Esophagus muscularis mucosa (tissue), 4 donors: Measurements from ENCODE around the gene CLDN6. TPM values are rescaled to one million over a fixed set of nuclear protein-coding genes. Genes with fewer than 3 reads are reported as not detected.

Experiments used
- DNase-seq: peaks from one replicate; pipeline ENCODE4 v3.0.0-alpha.2; 2017; ENCODE audit errors: extremely low spot score
- H3K27ac ChIP-seq, 4 donors: fragments of 200-600 bp; sonication (generic); replicated peaks in 1 of 4; 1 replicate in 3 of 4; 2 replicates in 1 of 4; pipeline ENCODE4 v1.5.1; 2016 to 2019; ENCODE audit warnings: mild to moderate bottlenecking in 1 of 4
- H3K27me3 ChIP-seq, 4 donors: fragments of 200-600 bp; sonication (generic); one replicate each; pipeline versions ENCODE4 v1.5.1 to v1.6.0; 2016 to 2019
- H3K36me3 ChIP-seq, 4 donors: fragments of 200-600 bp; sonication (generic); one replicate each; pipeline ENCODE4 v1.5.1; 2016 to 2019
- H3K4me1 ChIP-seq, 4 donors: fragments of 200-600 bp; sonication (generic); one replicate each; pipeline ENCODE4 v1.5.1; 2016 to 2019
- H3K4me3 ChIP-seq, 4 donors: fragments of 200-600 bp; sonication (generic); 1 replicate in 2 of 4; 2 replicates in 2 of 4; pipeline ENCODE4 v1.5.1; 2016 to 2019; ENCODE audit warnings: mild to moderate bottlenecking in 4 of 4, moderate library complexity in 1 of 4
- H3K9me3 ChIP-seq, 4 donors: fragments of 200-600 bp; sonication (generic); 1 replicate in 3 of 4; 2 replicates in 1 of 4; pipeline ENCODE4 v1.5.1; 2016 to 2019
- EP300 ChIP-seq: sonication (generic); formaldehyde crosslinking; IDR thresholded peaks from one replicate; pipeline ENCODE4 v1.6.1; 2017; ENCODE audit warnings: antibody characterized with exemption
- POLR2A ChIP-seq: fragments of 450-650 bp; IDR thresholded peaks from one replicate; pipeline ENCODE4 v1.6.1; 2017; ENCODE audit warnings: antibody characterized with exemption, moderate library complexity, mild to moderate bottlenecking, low read depth
- POLR2AphosphoS5 ChIP-seq, 2 donors: sonication (generic); formaldehyde crosslinking; IDR thresholded peaks; one replicate each; pipeline ENCODE4 v1.6.1; 2017; ENCODE audit warnings: antibody characterized with exemption in 2 of 2
- WGBS: methylation state at CpG from one replicate; pipeline ENCODE4 v1.1.5; 2018; 5-methylcytosine and 5-hydroxymethylcytosine counted together
- intact Hi-C: fragments of 100-400 bp; cut with DNase I; formaldehyde crosslinking; loops from one replicate; pipeline ENCODE4 v1.15.1; 2023
- total RNA-seq, 4 donors: library from RNA; depleted of rRNA; stranded (reverse); fragments of >200 nt; gene quantifications; one replicate each; pipeline versions ENCODE4 v1.1.0 to v1.2.1, GENCODE V29; 2016
- TF ChIP-seq, protein P1 (sequence below), 3 experiments: fragments of 200-600 bp in 2 of 3; fragments of 450-650 bp in 1 of 3; sonication (generic) in 2 of 3; IDR thresholded peaks; one replicate each; pipeline ENCODE4 v1.5.1; 2017 to 2019; ENCODE audit warnings: antibody characterized with exemption in 3 of 3, mild to moderate bottlenecking in 2 of 3, moderate library complexity in 1 of 3

Gene CLDN6
- total RNA-seq, 4 donors from 2014 or later, result not detected

DNA sequence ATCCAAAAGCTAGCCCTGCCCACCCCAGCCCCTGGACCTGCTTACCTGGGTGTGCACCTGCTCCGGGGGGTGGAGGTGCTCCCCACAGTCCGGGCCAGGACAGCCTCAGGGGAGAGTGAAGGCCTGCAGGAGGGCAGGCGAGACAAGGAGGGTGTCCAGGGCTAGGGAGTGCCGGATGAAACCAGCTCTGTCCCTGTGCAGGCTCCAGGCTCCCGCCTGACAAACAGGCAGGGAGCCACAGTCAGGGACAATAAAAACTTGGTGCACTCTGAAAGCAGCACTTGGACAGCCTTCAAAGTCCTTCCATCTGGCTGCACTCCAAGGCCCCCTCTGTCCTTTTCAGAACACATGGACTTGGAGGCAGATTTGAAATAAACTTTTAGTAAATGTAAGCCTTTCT, 44.9 kb downstream of the CLDN6 start:
- H3K9me3 ChIP-seq, result no peaks in the 10 kb centered on the region
- H3K4me1 ChIP-seq, result peaks cover 18 to 24% (median 24%) of the 10 kb centered on the region in 4 donors
- no peak for TF ChIP-seq POLR2A
- 81% methylated on average over 3 of the region's 5 CpGs for WGBS
- H3K27me3 ChIP-seq, result peaks cover 0 to 41% (median 2%) of the 10 kb centered on the region in 4 donors
- no peak overlapping the region for H3K4me3 ChIP-seq
- H3K36me3 ChIP-seq, result no peaks in the 10 kb centered on the region
- H3K27ac ChIP-seq, result no peak overlapping the region
- DNase-seq, result no peak
- intact Hi-C loops, result no loop called here

DNA sequence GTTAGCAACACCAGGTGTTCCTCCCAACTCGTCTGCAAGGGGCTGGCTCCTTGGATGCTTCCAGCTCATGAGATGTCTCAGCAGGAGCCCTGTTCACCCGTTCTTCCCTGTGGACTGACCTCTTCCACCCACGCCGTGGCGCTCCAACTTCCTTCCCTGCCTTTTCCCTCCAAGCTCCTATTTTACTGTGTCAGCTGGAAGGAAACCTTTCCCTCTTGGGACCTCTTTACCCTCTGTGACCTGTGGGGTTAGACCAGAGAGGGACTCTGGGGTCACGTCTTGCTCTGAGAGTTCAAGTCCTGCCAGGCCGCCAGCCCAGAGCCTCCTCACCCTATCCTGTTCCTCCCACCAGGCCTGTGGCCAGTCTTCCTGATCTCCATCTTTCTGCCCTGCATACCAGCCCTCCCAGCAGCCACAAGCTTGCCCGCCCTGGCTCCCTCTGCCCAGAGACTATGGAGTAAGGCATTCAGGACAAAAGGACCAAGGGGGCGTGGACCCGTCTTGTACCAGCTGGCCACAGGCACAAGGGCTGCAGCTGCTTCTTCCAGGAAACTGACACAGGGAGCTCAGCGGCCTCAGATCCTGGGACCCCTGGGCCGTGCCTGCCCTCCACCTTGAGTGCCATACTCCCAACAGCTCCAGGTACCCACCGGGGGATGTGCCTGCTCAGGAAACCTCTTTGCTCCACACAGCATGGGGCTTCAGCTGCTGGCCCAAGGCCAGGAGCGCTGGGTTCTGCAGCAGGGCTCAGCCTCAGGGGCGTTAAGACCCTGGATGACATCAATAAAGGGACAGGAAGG, 45.8 kb downstream of the CLDN6 start:
- Histone ChIP-seq H3K36me3 (no peaks in the 10 kb centered on the region), H3K9me3 (no peaks in the 10 kb centered on the region), H3K27me3 (peaks cover 7 to 41% (median 11%) of the 10 kb centered on the region in 4 donors), H3K4me1 (peaks cover 23 to 33% (median 33%) of the 10 kb centered on the region in 4 donors), H3K4me3 (no peak overlapping the region), H3K27ac (no peak overlapping the region)
- TF ChIP-seq, protein P1, sequence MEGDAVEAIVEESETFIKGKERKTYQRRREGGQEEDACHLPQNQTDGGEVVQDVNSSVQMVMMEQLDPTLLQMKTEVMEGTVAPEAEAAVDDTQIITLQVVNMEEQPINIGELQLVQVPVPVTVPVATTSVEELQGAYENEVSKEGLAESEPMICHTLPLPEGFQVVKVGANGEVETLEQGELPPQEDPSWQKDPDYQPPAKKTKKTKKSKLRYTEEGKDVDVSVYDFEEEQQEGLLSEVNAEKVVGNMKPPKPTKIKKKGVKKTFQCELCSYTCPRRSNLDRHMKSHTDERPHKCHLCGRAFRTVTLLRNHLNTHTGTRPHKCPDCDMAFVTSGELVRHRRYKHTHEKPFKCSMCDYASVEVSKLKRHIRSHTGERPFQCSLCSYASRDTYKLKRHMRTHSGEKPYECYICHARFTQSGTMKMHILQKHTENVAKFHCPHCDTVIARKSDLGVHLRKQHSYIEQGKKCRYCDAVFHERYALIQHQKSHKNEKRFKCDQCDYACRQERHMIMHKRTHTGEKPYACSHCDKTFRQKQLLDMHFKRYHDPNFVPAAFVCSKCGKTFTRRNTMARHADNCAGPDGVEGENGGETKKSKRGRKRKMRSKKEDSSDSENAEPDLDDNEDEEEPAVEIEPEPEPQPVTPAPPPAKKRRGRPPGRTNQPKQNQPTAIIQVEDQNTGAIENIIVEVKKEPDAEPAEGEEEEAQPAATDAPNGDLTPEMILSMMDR (IDR thresholded peaks at IDR 0.05), result no peak
- TF ChIP-seq EP300, result no peak
- no peak for TF ChIP-seq POLR2A
- no peak for TF ChIP-seq POLR2AphosphoS5 (IDR thresholded peaks at IDR 0.05)
- intact Hi-C loops, result no loop called here
- WGBS, result 77% methylated on average over 11 of the region's 15 CpGs
- DNase-seq, result no peak

- Histone ChIP-seq H3K4me3 (no peak overlapping the region), H3K27me3 (peaks cover 10 to 41% (median 19%) of the 10 kb centered on the region in 4 donors), H3K9me3 (no peaks in the 10 kb centered on the region), H3K36me3 (no peaks in the 10 kb centered on the region), H3K4me1 (peaks cover 29 to 42% (median 41%) of the 10 kb centered on the region in 4 donors), H3K27ac (no peak overlapping the region)
- TF ChIP-seq EP300 (no peak), POLR2A (no peak), POLR2AphosphoS5 (IDR thresholded peaks at IDR 0.05) (no peak)
- TF ChIP-seq, protein P1 (IDR thresholded peaks at IDR 0.05), result no peak
- WGBS, result 92% methylated on average over 10 of the region's 35 CpGs
- intact Hi-C loops, result no loop called here
- DNase-seq, result no peak
Observed at GRCh38 chr16:2971134-2971984, 46.6 kb downstream of the CLDN6 start.

DNA sequence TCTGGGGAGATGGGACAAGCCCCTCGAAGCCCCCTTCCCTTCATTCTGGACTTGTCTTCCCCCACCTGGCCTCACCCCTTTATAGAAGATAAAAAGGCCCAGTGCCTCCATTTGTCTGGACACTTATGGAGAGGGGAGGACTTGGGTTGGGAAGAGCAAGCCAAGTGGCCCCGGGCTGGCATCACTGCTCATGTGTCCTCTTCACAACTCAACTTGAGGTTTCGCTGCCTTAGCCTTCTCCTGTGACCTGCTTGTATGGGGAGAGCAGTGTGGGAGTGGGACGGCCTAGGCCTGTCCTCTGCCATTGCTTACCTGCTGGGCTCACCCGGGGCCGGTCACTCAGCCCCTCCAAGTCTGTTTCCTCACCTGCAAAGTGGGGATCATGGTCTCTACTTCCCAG, 47.4 kb downstream of the CLDN6 start:
- Histone ChIP-seq H3K27ac (peak overlapping the region in 1 of 4 donors; percentile 38), H3K9me3 (no peaks in the 10 kb centered on the region), H3K36me3 (no peaks in the 10 kb centered on the region), H3K4me3 (peak overlapping the region; percentile 72 to 85 (median 78)), H3K4me1 (peaks cover 29 to 48% (median 43%) of the 10 kb centered on the region in 4 donors), H3K27me3 (peaks cover 10 to 47% (median 27%) of the 10 kb centered on the region in 4 donors)
- TF ChIP-seq EP300 (no peak), POLR2A (no peak), POLR2AphosphoS5 (IDR thresholded peaks at IDR 0.05) (no peak)
- TF ChIP-seq, protein P1 (IDR thresholded peaks at IDR 0.05), result no peak
- DNase-seq, result no peak
- 85% methylated on average over 3 of the region's 6 CpGs for WGBS
- intact Hi-C loops, result no loop called here
